ENCODE data around the gene NEDD4L. TPM values are rescaled to one million over a fixed set of nuclear protein-coding genes. Genes with fewer than 3 reads are reported as not detected.

Gene NEDD4L
- total RNA-seq, 1 donor from 2014 or later: 41.4 TPM

DNA sequence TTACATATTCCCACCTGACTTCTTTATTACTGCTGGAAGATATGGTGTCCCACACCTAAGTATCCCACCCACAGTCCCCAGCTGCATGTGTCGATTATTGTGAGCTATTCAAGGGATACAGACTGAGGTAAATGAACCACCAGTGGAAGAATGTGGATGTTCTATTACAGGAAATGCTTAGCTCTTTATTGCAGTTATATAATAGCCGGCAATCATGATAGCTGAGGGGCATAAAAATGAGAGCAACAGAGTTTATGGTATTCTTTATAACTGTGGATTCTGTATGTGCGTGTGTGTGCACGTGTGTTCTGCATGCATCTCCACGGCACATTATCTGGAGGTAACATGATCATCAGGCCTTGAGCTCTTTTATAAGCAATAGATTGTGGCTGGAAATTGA is 198.9 kb downstream of the NEDD4L start:
- TF ChIP-seq CTCF (conservative IDR thresholded peaks at IDR 0.05): no peak
- Mint-ChIP-seq H3K4me1 (peaks cover 23% of the 10 kb centered on the region), H3K36me3 (ENCODE audit: low read depth) (no peaks in the 10 kb centered on the region), H3K27ac (ENCODE audit: unreplicated experiment) (no peak overlapping the region), H3K27me3 (ENCODE audit: low read depth) (no peaks in the 10 kb centered on the region), H3K9me3 (no peaks in the 10 kb centered on the region), H3K4me3 (no peak overlapping the region)
- no peak for DNase-seq (ENCODE audit: low read depth, low spot score)

DNA sequence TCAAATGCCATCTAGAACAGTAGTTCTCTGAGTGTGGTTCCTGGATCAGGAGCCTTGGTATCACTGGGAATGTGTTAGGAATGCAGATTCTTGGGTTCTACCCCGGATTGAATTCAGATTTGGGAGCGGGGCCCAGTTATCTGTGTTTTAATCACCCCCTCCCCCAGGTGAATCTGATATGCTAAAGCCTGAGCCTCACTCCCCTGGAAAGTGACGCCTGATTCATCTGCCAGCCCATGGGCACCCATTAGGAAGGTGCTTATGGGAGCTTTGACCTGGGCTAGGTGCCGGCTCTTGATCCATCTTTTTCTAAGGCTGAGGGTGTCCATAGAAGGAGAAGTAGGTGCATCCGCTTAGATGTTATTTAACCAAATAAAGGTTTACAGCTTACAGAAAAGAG is 199.4 kb downstream of the NEDD4L start:
- Mint-ChIP-seq H3K4me3 (no peak overlapping the region), H3K4me1 (peaks cover 24% of the 10 kb centered on the region), H3K27ac (ENCODE audit: unreplicated experiment) (no peak overlapping the region), H3K36me3 (ENCODE audit: low read depth) (no peaks in the 10 kb centered on the region), H3K27me3 (ENCODE audit: low read depth) (no peaks in the 10 kb centered on the region), H3K9me3 (no peaks in the 10 kb centered on the region)
- DNase-seq (ENCODE audit: low read depth, low spot score): no peak
- no peak for TF ChIP-seq CTCF (conservative IDR thresholded peaks at IDR 0.05)

GRCh38 chr18:58247363-58247834 is 203.4 kb downstream of the NEDD4L start:
- no peak for TF ChIP-seq CTCF (conservative IDR thresholded peaks at IDR 0.05)
- no peaks in the 10 kb centered on the region for H3K9me3 Mint-ChIP-seq
- H3K27ac Mint-ChIP-seq (ENCODE audit: unreplicated experiment): peak overlapping the region; percentile 89
- no peak for DNase-seq (ENCODE audit: low read depth, low spot score)
- no peaks in the 10 kb centered on the region for H3K36me3 Mint-ChIP-seq (ENCODE audit: low read depth)
- H3K27me3 Mint-ChIP-seq (ENCODE audit: low read depth): no peaks in the 10 kb centered on the region
- no peak overlapping the region for H3K4me3 Mint-ChIP-seq
- H3K4me1 Mint-ChIP-seq: peaks cover 13% of the 10 kb centered on the region

DNA sequence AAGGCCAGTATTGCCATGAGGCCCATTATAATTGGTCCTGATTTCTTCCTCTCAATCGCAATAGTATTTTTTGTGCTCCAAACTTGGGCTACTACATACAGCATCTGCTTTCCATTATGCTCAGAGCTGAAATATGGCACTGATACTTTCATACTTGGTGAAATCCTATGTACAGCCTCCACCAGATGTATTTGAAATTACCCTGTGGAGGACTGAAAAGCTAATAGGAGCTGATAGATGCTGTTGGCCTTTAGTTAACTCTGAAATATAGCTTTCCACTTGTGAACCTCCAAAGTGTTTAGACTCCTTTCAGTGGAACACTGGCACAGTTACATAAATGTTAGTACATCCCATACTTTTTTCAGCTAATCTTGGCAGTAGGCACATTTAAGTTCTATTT is 205.7 kb downstream of the NEDD4L start:
- H3K4me1 Mint-ChIP-seq: peaks cover 18% of the 10 kb centered on the region
- peaks cover 2% of the 10 kb centered on the region for H3K36me3 Mint-ChIP-seq (ENCODE audit: low read depth)
- H3K9me3 Mint-ChIP-seq: no peaks in the 10 kb centered on the region
- H3K27me3 Mint-ChIP-seq (ENCODE audit: low read depth): no peaks in the 10 kb centered on the region
- DNase-seq (ENCODE audit: low read depth, low spot score): no peak
- no peak for TF ChIP-seq CTCF (conservative IDR thresholded peaks at IDR 0.05)
- no peak overlapping the region for H3K4me3 Mint-ChIP-seq
- no peak overlapping the region for H3K27ac Mint-ChIP-seq (ENCODE audit: unreplicated experiment)

DNA sequence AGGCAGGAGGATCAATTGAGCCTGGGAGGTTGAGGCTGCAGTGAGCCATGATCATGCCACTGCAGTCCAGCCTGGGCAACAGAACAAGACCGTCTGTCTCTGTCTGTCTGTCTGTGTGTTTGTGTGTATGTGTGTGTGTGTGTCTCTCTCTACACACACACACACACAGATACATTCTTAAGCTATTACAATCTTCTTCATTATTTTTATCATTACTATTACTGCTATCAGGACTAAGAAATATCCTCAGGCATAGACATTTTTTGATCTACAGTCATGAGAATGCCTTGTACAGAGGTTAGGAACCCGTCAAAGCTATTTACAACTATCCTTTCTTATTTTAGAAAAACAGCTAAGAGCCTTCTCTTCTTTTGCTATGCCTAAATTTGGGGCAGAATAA is 207.4 kb downstream of the NEDD4L start:
- Mint-ChIP-seq H3K36me3 (ENCODE audit: low read depth) (peaks cover 2% of the 10 kb centered on the region), H3K4me3 (no peak overlapping the region), H3K27me3 (ENCODE audit: low read depth) (no peaks in the 10 kb centered on the region), H3K9me3 (no peaks in the 10 kb centered on the region), H3K4me1 (peaks cover 22% of the 10 kb centered on the region), H3K27ac (ENCODE audit: unreplicated experiment) (no peak overlapping the region)
- no peak for TF ChIP-seq CTCF (conservative IDR thresholded peaks at IDR 0.05)
- no peak for DNase-seq (ENCODE audit: low read depth, low spot score)

- Mint-ChIP-seq H3K27me3 (ENCODE audit: low read depth) (no peaks in the 10 kb centered on the region), H3K4me3 (no peak overlapping the region), H3K27ac (ENCODE audit: unreplicated experiment) (no peak overlapping the region), H3K36me3 (ENCODE audit: low read depth) (peaks cover 3% of the 10 kb centered on the region), H3K4me1 (peaks cover 20% of the 10 kb centered on the region), H3K9me3 (no peaks in the 10 kb centered on the region)
- TF ChIP-seq CTCF (conservative IDR thresholded peaks at IDR 0.05): no peak
- no peak for DNase-seq (ENCODE audit: low read depth, low spot score)
Measured at GRCh38 chr18:58252166-58252565, 208.1 kb downstream of the NEDD4L start.
